PC-9 (cell line): ENCODE measurements around the gene FARSA.

Experiments used
- CTCF ChIP-seq: fragments of 200-600 bp; sonication (generic); conservative IDR thresholded peaks from 2 replicates; pipeline ENCODE4 v1.6.1; 2017; ENCODE audit warnings: mixed run types, antibody characterized with exemption, mild to moderate bottlenecking, moderate library complexity
- EZH2 ChIP-seq: fragments of 200-600 bp; sonication (generic); IDR thresholded peaks from 2 replicates; pipeline ENCODE4 v1.8.0; 2017; ENCODE audit warnings: antibody characterized with exemption, low read depth

- TF ChIP-seq CTCF (no peak), EZH2 (no peak)
Measured at GRCh38 chr19:12946731-12947496, 13.4 kb upstream of the FARSA start.
